ENCODE results near the gene CFAP221.
A peak's percentile ranks its signal among the peaks of the same experiment; 100 is the strongest.

Gene CFAP221

DNA sequence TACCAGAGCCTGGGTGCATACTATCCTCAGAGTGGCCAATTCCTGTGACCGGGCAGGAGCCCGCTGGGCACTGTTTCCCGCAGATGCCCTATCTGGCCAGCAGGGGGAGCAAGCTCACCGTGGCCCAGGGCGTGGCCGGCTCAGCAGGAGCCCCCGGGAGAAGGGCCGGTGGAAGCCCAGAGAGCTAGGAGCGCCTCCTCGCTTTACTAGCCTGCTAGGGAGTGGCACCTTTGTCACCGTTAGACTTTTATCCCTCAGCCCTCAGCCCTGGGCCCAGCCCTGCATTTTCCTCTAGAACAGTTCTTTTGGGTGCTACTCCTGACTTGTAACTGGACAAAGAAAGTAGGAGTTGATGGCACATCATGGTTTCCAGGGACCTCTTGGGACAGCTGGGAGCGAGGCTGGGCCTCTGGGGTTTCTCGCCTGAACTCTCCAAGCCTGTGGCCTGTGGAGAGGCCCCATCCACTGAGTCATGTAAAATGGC lies 158.7 kb downstream of the CFAP221 start:
- peak; percentile 75 for DNase-seq

DNA sequence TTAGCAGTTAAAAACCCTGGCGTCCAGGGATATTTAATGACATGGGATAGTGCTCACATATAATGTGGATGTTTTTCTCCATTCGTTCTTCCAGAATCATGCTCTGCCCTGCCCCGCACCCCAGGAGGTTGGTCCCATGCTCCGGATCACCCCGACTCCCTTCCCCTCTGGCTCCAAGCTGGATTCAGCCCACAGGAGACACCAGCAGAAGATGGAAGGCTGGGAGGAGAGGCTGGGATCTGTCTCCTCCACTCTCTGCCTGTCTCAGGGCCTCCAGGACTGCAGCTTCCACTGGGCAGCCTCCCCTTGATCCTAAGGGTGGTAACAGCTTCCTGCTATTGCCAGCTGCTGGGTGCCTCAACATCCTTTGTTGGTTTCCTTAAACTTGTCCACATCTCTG lies 159.3 kb downstream of the CFAP221 start:
- no peak for DNase-seq

DNA sequence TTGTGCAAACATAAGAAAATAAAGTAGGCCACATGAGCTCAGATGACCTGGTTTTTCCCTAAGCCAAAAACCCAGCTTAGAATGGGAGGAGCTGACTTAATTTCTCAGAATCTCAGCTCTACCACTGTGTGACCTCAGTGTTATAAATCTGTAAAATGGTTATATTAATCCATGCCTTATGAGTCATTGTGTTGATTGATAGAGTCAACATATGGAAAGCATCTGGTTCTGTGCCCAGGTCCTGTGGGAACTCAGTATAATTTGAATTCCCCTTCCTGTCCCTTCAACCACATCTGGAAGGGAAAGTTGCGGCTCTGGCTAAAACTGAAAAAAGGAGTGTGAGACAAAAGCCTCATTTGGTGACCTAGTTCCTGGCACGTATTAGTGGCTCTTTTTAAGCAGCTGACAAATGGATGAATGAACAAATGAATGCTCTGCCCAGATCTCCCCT lies 160.4 kb downstream of the CFAP221 start:
- DNase-seq, result peak; percentile 55

DNA sequence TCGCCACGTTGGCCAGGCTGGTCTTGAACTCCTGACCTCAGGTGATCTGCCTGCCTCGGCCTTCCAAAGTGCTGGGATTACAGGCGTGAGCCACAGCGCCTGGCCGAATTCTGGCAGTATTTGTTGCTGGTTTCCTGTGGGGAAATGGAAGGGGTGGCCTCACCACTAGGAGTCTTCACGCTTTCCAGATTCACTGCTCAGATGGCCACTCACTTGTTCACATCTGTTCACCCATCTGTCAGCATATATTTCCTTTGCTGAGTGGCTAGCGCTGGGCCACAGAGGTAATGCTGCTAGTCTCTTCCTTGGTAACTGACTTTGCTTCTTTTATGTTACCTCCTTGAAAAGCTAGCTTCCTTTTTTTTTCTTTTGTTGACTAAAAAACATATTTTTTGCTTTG lies 162.0 kb downstream of the CFAP221 start:
- no peak for DNase-seq
